Right atrium auricular region (tissue), 2 donors: ENCODE results near the gene AKR1D1. TPM values are rescaled to one million over a fixed set of nuclear protein-coding genes. Genes with fewer than 3 reads are reported as not detected.

Source experiments
- DNase-seq: peaks from one replicate; pipeline ENCODE4 v3.0.0-alpha.2; 2019; ENCODE audit warnings: low spot score
- H3K27ac ChIP-seq, 2 donors: fragments of 200-600 bp; sonication (generic); 1 replicate in 1 of 2; 2 replicates in 1 of 2; pipeline ENCODE4 v1.5.1; 2016 to 2019
- H3K27me3 ChIP-seq, 2 donors: fragments of 200-600 bp; sonication (generic); one replicate each; pipeline versions ENCODE4 v1.5.1 to v1.6.0; 2017 to 2019
- H3K36me3 ChIP-seq: fragments of 200-600 bp; sonication (generic); one replicate; pipeline ENCODE4 v1.5.1; 2016
- H3K4me1 ChIP-seq, 2 donors: fragments of 200-600 bp; sonication (generic); one replicate each; pipeline versions ENCODE4 v1.5.1 to v1.6.0; 2017 to 2019
- H3K4me3 ChIP-seq, 2 donors: fragments of 200-600 bp; sonication (generic); 1 replicate in 1 of 2; 2 replicates in 1 of 2; pipeline ENCODE4 v1.5.1; 2017 to 2019; ENCODE audit warnings: mild to moderate bottlenecking in 1 of 2, moderate library complexity in 1 of 2
- H3K9me3 ChIP-seq, 2 donors: fragments of 200-600 bp; sonication (generic); one replicate each; pipeline ENCODE4 v1.5.1; 2019
- CTCF ChIP-seq, 2 donors: fragments of 200-600 bp; sonication (generic); IDR thresholded peaks; one replicate each; pipeline ENCODE4 v1.5.1; 2019; ENCODE audit warnings: antibody characterized with exemption in 2 of 2
- total RNA-seq, 2 donors: library from RNA; depleted of rRNA; stranded (reverse); fragments of >200 nt; gene quantifications; one replicate each; pipeline ENCODE4 v1.1.0, GENCODE V29; 2016

AKR1D1 gene
- total RNA-seq, 2 donors from 2014 or later = not detected

GRCh38 chr7:138095972-138096935, 20.0 kb downstream of the AKR1D1 start:
- Histone ChIP-seq H3K36me3 (no peaks in the 10 kb centered on the region), H3K4me3 (no peak overlapping the region), H3K27me3 (no peaks in the 10 kb centered on the region), H3K4me1 (no peaks in the 10 kb centered on the region), H3K9me3 (no peaks in the 10 kb centered on the region), H3K27ac (no peak overlapping the region)
- no peak for TF ChIP-seq CTCF (IDR thresholded peaks at IDR 0.05)
- DNase-seq = no peak

- Histone ChIP-seq H3K4me3 (no peak overlapping the region), H3K36me3 (no peaks in the 10 kb centered on the region), H3K9me3 (no peaks in the 10 kb centered on the region), H3K27ac (no peak overlapping the region), H3K27me3 (no peaks in the 10 kb centered on the region), H3K4me1 (no peaks in the 10 kb centered on the region)
- TF ChIP-seq CTCF (IDR thresholded peaks at IDR 0.05) = peak in 1 of 2 donors; percentile 31
- DNase-seq = no peak
Observed at GRCh38 chr7:138097064-138097741, 20.9 kb downstream of the AKR1D1 start.

GRCh38 chr7:138099813-138100212, 23.6 kb downstream of the AKR1D1 start:
- Histone ChIP-seq H3K27ac (no peak overlapping the region), H3K4me1 (no peaks in the 10 kb centered on the region)
- no peak for TF ChIP-seq CTCF (IDR thresholded peaks at IDR 0.05)

GRCh38 chr7:138105221-138105620, 29.0 kb downstream of the AKR1D1 start:
- no peaks in the 10 kb centered on the region for H3K4me1 ChIP-seq
- H3K9me3 ChIP-seq = no peaks in the 10 kb centered on the region
- no peak overlapping the region for H3K27ac ChIP-seq
- H3K27me3 ChIP-seq = no peaks in the 10 kb centered on the region
- TF ChIP-seq CTCF (IDR thresholded peaks at IDR 0.05) = no peak
- DNase-seq = no peak
- no peak overlapping the region for H3K4me3 ChIP-seq
- no peaks in the 10 kb centered on the region for H3K36me3 ChIP-seq

More at GRCh38 chr7:138099813-138100212, 23.6 kb downstream of the AKR1D1 start:
- Histone ChIP-seq H3K9me3 (no peaks in the 10 kb centered on the region), H3K36me3 (no peaks in the 10 kb centered on the region), H3K27me3 (no peaks in the 10 kb centered on the region), H3K4me3 (no peak overlapping the region)
- DNase-seq = no peak

- Histone ChIP-seq H3K27me3 (no peaks in the 10 kb centered on the region), H3K4me3 (no peak overlapping the region), H3K36me3 (no peaks in the 10 kb centered on the region), H3K27ac (no peak overlapping the region), H3K4me1 (no peaks in the 10 kb centered on the region), H3K9me3 (no peaks in the 10 kb centered on the region)
- no peak for TF ChIP-seq CTCF (IDR thresholded peaks at IDR 0.05)
- DNase-seq = no peak
Observed at GRCh38 chr7:138115047-138115446, 38.8 kb downstream of the AKR1D1 start.
